H1 (cell line): Measurements from ENCODE around the gene RYR3. TPM values are rescaled to one million over a fixed set of nuclear protein-coding genes. Genes with fewer than 3 reads are reported as not detected.

Experiments
- BCL11A ChIP-seq, 2 experiments: IDR thresholded peaks; one replicate each; pipeline ENCODE4 v1.6.1; 2011; ENCODE audit warnings: low read depth in 2 of 2, low read length in 2 of 2, mild to moderate bottlenecking in 2 of 2
- BRCA1 ChIP-seq: IDR thresholded peaks from 2 replicates; pipeline ENCODE4 v1.6.1; 2012; ENCODE audit warnings: low read depth, low read length, improper control_type of control experiment
- KDM4A ChIP-seq: IDR thresholded peaks from one replicate; pipeline ENCODE4 v1.7.1; 2012; ENCODE audit warnings: low read depth, mild to moderate bottlenecking, moderate library complexity, low read length, inconsistent platforms; ENCODE audit not compliant: severe bottlenecking
- SP4 ChIP-seq: IDR thresholded peaks from 2 replicates; pipeline ENCODE4 v1.6.1; 2012; ENCODE audit warnings: low read length, inconsistent platforms
- TBP ChIP-seq: IDR thresholded peaks from 2 replicates; pipeline ENCODE4 v1.6.1; 2011; ENCODE audit warnings: low read depth, low read length, improper control_type of control experiment
- polyA plus RNA-seq, 7 experiments: library from polyadenylated mRNA; depleted of rRNA in 3 of 7; stranded (reverse) in 5 of 7; unstranded in 2 of 7; fragments of >200 nt in 5 of 7; fragments of 200-250 nt in 2 of 7; gene quantifications; 1 replicate in 5 of 7; 2 replicates in 1 of 7; 4 replicates in 1 of 7; pipeline versions ENCODE4 v1.2.1 to v1.2.3, GENCODE V29; 2011 to 2013; ENCODE audit warnings: missing spikeins in 2 of 7, mixed read lengths in 2 of 7
- total RNA-seq: library from RNA; stranded (reverse); fragmentation: NEBNext Ultra II Directional; extraction: Animal tissue kit (Norgen Biotek cat#: 25700); gene quantifications from 2 replicates; pipeline ENCODE4 v1.2.1, GENCODE V29; 2021
- TF ChIP-seq, protein P1 (sequence below): IDR thresholded peaks from 2 replicates; pipeline ENCODE4 v1.6.1; 2012; ENCODE audit warnings: low read length, inconsistent platforms

RYR3 gene
- total and polyA plus RNA-seq, 2 of the 8 experiments (the other 6 are each of a cell fraction or from before 2014, with no cell fraction given), result 0.33 to 3.4 TPM

DNA sequence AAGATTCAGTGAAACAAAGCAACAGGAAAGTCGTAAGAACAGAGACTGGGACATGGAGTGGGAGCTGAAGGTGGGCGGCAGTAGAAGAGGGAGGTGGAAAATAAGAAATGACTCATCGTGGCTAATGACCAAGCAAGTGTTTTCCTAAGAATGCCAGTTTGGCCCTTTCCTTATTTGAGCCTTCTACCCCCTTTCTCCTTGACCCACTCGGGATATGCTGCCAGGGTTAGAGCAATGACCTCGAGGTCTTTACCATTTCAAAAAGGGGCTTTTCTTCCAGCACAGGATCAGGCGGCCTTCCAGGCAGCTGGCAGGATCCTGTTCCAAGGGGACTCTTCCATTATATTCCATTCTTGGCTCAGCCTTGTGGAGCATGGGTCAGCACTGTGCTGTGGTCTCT is 241.1 kb downstream of the RYR3 start (continued):
- no peak for TF ChIP-seq BCL11A (IDR thresholded peaks at IDR 0.05; ENCODE audit: low read depth in 2 of 2, low read length in 2 of 2)
- TF ChIP-seq BRCA1, result no peak
- TF ChIP-seq, protein P1, sequence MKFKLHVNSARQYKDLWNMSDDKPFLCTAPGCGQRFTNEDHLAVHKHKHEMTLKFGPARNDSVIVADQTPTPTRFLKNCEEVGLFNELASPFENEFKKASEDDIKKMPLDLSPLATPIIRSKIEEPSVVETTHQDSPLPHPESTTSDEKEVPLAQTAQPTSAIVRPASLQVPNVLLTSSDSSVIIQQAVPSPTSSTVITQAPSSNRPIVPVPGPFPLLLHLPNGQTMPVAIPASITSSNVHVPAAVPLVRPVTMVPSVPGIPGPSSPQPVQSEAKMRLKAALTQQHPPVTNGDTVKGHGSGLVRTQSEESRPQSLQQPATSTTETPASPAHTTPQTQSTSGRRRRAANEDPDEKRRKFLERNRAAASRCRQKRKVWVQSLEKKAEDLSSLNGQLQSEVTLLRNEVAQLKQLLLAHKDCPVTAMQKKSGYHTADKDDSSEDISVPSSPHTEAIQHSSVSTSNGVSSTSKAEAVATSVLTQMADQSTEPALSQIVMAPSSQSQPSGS, result no peak
- no peak for TF ChIP-seq TBP
- no peak for TF ChIP-seq KDM4A
- no peak for TF ChIP-seq SP4
